GM18511 (cell line): ENCODE data around the gene POLH.
A peak's percentile ranks its signal among the peaks of the same experiment; 100 is the strongest.

Experiments used
- ATAC-seq: cut with Tn5 transposase; IDR thresholded peaks from one replicate; pipeline ENCODE4 v1.9.1; 2021; ENCODE audit warnings: mild to moderate bottlenecking, moderate library complexity; ENCODE audit not compliant: unreplicated experiment

The POLH gene

DNA sequence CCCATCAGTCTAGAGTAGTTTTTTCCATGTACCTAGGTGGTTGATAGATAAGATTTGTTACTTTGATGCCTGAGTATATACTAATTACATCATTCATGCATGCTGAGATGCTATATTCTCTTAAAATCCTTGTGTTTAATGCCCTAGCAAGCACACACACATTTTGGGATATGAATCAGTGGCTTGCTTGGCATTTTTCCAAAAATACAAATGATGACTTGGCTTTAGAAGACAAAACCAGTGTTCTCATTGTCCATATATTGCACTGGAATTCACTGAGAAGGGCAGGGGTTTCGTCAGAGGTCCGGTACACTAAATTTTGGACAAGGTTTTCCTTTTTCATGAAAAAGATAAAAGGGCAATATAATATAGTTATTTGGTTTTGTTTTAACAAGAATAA lies 28.2 kb downstream of the POLH start:
- no peak for ATAC-seq

DNA sequence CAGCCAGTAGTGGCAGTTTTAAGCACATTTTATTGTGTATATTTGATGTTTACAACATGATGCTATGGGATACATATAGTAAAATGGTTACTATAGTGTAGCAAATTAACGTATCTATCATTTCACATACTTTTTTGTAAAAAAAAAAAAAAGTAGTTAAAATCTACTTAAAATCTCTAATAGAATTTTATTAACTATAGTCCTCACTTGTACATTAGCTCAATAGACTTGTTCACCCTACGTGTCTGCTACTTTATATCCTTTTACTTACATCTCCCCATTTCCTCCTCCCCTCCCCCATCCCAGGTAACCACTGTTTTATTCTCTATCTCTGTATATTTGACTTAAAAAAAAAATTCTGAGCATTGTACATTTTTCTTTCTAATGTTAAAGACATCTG lies 30.0 kb downstream of the POLH start:
- no peak for ATAC-seq

DNA sequence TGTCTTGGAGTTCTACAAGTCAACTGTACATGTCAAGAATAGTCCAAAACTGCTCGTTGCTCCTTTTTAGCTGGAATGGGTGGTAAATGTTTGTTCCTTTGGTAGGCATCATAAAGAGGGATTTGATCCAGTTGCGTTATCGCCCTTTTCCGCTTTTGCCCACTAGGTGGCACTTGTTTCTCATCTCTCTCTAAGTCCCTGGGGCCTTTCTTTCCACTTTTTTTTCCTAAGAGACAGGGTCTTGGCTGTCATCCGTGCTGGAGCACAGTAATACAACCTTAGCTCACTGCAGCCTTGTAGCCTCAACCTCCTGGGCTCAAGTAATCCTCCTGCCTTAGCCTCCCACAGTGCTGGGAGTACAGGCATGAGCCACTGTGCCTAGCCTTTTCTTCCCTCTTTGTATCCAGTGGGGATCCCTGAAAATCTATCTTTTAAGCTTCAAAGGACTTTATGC lies 32.4 kb downstream of the POLH start:
- ATAC-seq: no peak

DNA sequence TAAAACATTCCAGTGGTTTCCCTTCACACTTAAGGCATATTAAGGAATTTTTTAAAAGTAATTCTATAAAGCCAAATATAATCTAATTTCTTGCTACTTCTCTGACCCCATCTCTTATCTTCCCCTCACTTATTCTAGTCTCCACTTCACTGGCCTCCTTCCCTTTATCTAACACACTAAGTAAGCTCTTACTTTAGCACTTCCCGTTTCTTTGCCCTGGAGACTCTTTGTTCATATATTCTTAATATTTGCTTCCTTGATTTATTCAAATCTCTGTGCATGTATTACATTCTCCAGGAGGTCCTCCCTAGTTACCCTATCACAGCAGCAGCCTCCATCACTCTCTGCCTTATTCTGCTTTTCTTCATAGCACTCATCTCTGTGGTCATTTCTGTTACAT lies 32.8 kb downstream of the POLH start:
- ATAC-seq: no peak

DNA sequence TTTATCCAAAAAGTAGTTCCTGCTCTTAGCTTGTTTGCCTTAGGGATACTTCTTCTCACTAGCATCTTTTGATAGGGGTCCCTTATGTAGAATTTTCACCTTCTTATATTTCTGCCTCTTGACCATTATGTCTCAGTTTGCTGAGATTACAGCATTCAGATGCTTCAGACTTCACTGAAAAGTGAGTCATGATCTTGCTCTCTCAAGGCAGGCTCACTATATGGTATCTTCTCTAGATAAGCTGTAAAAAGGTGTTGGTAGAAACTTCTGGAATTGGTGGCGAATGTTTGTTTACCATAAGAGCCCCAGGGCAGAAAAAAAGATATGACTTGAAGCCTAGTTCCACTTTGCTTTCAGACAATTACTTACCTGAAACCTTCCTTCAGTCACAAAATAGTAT lies 33.4 kb downstream of the POLH start:
- no peak for ATAC-seq

DNA sequence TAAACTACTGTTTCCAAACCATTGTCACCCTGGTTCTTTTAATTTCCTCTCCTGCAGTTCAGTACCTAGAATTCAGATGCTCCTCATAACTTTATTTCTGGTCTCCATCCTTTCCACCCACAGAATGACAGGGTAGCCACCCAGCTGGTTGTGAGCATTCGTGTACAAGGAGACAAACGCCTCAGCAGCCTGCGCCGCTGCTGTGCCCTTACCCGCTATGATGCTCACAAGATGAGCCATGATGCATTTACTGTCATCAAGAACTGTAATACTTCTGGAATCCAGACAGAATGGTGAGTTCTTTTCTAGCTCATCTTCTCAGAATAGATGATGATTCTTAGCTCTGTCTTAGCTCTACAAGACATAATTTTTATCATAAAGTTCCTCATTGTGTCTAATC lies 34.4 kb downstream of the POLH start:
- no peak for ATAC-seq

DNA sequence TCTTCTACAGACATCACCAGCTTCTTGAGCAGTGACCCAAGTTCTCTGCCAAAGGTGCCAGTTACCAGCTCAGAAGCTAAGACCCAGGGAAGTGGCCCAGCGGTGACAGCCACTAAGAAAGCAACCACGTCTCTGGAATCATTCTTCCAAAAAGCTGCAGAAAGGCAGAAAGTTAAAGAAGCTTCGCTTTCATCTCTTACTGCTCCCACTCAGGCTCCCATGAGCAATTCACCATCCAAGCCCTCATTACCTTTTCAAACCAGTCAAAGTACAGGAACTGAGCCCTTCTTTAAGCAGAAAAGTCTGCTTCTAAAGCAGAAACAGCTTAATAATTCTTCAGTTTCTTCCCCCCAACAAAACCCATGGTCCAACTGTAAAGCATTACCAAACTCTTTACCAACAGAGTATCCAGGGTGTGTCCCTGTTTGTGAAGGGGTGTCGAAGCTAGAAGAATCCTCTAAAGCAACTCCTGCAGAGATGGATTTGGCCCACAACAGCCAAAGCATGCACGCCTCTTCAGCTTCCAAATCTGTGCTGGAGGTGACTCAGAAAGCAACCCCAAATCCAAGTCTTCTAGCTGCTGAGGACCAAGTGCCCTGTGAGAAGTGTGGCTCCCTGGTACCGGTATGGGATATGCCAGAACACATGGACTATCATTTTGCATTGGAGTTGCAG lies 37.9 kb downstream of the POLH start:
- ATAC-seq: no peak

DNA sequence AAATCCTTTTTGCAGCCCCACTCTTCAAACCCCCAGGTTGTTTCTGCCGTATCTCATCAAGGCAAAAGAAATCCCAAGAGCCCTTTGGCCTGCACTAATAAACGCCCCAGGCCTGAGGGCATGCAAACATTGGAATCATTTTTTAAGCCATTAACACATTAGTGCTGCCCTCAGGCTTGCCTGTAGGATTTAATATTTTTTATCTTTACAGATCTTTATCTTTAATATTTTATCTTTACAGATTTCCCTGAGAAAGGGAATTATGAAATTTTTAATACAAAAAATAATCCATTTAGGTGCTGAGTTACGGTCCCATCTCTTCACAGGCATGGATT lies 38.4 kb downstream of the POLH start:
- no peak for ATAC-seq

DNA sequence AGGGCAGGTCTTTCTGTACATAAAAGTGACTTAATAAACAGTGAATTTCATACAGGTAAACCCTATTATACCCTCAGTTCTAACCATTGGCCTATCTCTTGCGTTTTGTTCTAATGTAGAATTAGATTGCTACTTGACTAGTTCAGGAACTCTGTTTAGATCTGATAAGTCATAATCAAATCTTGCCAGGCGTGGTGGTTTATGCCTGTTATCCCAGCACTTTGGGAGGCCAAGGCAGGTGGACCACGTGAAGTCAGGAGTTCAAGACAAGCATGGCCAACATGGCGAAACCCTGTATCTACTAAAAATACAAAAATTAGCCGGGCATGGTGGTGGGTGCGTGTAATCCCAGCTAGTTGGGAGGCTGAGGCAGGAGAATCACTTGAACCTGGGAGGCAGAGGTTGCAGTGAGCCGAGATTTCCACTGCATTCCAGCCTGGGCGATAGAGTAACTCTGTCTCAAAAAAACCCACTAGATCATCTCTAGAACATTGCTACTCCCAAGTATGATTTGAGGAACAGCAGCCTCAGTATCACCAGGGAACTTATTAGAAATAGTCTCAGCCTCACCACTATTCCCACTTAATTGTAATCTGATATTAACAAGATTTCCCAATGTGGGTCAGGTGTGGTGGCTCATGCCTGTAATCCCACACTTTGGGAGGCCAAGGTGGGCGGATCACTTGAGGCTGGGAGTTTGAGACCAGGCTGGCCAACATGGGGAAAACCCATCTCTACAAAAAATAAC lies 40.9 kb downstream of the POLH start:
- no peak for ATAC-seq

DNA sequence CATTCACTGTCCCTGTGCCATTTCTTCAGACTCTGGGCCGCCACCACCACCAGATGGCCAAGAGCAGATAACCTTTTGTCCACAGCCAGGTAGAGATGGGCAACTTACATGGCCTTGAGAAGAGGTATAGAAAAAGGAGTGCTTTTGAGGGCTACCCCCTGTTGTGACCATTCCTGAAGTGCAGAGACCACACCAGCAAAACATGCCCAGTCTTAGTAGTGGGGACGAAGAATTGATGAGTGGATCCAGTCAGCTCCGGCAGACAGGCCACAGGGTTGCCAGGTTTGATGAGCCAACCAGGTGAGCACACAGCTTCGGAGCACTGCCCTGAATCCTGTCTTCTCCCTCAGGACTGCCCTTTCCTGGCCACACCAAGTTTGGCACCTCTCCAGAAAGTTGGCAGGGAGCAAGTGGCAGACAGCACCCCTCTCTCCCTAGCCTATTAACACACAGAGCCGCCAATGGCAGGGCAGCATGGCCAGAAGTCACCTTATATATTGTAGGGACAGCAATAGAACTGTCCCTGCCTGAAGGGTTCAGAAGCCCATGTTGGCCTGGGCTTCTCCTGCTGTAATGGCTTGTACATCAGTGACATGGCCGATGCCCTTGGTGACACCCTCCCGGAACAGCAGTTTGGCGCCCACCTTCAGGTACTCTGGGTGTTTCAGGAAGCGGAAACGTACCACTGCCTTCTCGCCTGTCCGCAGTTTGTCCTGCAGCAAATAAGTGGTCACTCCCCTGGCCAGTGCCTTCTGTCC lies 45.3 kb downstream of the POLH start:
- no peak for ATAC-seq

DNA sequence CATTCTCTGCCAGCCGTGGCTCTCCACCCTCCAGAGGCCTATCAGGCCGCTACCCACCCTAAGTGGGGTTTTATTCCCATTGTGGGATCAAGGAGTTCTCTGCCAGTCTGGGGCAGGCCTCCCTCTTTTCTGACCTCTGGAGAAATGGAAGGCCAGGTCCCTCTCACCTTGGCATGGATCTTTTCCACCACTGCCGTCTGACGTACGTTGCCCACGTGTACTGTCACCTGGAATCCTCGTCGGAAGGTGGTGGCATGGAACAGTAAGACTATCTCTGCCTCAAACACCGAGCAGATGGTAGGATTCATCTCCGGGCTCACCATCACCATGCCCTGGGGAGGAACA lies 45.8 kb downstream of the POLH start:
- no peak for ATAC-seq

DNA sequence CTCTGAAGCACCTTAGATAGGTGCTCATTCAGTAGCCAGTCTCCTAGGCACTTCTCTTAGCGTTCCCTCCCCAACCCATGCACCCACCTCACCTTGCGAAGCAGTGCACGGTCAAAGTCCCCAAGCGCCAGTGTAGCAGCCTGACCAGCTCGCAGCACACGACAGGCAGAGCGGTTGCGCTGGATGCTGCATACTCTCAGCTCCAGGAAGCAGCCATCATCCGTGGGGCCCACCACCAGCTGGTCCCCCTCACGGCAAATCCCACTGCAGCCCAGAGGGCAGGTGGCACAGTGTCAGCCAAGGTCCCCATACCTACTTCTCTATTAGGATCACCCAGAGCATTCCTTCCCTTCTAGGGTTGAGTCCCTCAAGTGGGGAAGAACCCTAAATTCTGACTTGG lies 46.6 kb downstream of the POLH start:
- ATAC-seq: no peak

DNA sequence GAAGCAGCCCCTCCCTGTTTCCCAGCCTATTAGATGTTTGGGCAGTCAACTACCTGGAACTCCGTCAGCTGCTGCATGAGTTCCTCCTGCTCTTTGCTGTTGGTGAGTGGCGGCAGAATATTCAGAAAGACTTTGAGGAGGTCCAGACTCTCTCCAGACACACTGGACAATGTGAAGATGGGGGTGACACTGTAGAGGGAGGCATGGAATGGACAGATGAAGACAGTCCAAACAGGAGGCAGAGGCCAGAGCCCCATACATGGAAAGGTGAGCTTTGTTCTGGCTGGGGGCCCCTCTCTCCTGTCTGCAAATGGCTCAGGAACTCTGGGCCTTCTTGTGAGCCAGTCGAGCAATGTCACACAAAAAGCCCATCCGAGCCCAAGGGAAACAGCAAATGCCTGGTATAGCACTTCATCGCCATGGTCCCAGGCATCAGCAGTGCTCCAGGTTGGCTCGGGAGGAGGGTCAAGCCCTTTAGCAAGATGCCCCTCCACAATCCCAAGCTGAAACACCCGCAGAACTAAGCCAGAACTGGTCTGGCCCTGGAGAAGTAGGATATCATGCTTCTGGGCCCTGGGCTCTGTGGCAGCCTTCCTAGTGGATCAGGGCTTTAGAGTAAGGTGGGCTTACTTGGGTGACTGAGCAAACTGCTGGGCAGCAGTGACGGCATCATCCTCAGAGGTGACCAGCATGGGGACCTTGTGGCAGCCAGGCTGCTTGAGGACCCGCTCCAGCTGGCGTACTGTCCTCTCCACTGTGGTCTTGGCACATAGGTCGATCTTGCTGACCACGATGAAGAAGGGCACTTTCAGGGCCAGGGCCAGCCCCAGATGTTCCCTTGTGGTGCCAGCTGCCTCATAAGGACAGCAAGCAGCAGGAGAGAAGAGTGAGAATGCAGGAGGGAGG lies 48.1 kb downstream of the POLH start:
- no peak for ATAC-seq

DNA sequence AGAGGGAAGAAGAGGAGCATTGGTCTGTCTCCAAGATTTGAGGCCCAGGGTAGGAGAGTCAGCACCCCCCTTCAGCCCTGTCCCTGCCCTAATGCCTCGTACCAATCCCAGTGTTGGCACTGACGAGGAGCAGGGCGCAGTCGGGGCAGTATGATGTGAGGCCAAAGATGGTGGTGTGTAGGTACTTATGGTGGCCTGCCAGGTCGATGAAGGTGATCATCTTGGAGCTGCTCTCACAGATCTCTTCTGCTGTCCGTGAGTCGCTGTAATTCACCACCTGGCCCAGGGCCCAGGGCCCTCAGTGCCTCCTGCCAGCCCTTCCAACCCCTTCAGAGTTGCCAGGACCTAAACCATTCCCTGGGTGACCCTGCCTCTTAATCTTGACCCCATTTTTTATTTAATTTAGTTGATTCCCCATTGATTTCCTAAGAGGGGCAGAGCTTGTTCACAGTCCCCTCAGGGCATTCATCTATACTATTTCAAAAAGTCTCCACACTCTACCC lies 48.9 kb downstream of the POLH start:
- ATAC-seq: no peak

DNA sequence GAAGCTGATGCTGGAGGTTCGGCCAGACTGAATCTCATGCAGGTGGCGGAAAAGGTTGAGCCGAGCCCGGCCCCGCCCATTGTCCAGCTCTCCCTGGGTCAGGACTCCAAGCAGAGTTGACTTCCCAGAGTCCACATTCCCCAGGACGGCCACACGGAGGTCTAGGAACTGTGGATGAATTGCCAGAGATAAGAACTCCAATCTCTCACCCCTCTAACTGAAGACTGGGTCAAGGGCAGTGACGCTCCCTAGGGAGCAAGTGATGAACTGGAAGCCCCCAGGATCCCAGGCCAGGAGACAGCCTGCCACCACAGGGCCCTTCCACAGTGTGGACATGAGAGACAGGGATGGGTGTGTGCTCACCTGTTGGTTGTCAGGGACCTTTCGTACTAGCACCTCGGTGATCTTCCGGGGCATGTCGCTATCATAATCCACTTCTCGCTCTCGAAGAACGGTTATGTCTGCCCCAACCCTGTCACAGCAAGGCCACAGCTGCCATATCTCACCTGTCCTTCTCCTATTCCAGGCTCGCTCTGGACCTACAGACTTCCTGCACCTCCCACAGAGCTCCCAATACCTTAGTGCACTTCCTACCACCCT lies 49.5 kb downstream of the POLH start:
- ATAC-seq: no peak

DNA sequence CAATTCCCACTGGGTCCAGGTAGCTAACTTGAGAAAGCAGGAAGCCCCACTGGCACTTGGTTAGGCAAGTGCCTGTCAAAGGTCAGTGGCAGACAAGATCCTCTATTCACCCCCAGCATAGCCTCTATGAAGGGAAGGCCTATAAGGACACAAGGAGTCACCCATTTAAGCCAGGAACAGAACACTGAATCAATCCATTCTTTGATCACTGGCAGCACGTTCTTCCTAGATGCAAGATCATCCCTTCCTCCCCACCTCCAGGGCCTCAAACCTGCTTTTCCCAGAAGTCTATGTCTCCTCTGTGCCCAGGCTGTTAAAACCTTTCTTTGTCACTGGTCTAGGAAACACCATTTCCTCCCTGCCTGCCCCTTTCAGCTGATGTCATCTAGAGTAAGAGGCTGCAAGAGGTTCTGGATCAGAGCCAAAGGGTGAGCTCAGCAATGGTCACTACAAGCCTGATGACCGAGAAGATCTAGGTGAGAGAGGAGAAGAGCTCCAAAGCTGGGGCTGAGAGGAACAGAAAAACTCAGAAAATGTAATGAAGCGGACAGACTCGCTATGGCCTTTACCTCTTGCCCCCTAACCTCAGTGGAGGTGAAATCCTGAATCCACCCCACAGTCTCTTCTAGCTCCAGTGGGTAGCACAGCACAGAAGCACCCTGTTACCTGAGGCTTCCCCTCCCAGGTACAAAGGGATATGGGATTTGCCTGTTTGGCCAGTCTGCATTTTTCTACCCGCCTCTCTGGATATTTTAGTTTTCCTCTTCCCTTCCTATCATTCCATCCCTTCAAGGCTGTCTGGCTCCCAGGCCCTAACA lies 51.2 kb downstream of the POLH start:
- no peak for ATAC-seq

DNA sequence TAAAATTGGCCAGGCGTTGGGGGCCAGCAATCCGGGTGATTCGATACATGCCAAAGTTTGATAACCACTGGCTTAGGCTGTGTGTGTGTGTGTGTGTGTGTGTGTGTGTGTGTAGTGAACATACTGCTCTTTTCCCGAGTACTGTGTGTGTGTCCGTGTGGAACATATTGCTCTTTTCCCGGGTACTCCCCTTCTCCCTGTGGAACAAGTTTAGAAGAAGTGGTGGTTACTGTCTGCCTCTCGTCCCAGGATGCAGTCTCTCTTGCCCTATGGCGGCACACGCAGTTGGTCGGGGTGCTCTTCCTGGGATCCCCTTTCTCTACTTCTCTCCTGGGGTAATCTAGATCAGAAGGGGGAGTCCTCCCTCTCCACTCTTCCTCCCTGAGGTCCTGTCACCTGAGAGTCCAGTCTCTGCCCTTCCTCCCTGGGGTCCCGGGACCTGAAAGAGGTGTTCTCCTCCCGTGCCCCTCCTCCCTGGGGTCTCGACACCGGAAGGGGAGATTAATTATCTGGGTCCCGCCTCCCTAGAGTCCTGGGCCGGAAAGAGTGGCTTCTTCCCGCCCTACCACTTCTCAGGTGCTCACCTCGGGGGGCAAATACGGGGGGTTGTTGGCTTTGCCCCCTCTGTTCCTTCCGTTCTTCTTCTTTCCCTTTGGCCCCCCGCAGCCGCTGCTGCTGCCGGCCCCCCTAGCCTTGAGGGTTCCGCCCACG lies 52.6 kb downstream of the POLH start:
- peak; percentile 45 for ATAC-seq

DNA sequence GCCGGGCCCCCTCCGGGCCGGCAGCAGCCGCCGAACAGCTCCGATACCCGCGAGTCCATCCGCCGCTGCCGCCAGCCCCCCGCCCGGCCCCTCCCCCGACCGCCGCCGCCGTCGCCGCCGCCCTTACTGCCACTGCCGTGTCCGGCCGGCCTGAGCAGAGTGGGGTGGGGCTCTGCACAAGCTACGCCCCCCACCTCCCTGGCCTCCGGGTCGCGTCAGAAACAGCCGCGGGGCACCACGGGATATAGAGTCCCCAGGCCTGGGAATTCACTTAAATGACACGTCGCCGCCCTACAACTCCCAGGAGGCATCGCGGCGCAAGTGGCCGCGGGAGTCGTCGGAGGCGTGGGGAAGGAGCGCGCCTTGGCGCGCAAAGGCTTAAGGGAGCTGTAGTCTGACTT lies 53.1 kb downstream of the POLH start, which contains the start of gene GTPBP2:
Gene GTPBP2 (minus strand): TSS at position 161 of the 401 bp plus-strand sequence. CDS start 102 bp downstream, at position 59.
- peak; percentile 87 for ATAC-seq
